HG02970 (cell line): ENCODE results near the gene NEU1.

Source experiments
- ATAC-seq: cut with Tn5 transposase; IDR thresholded peaks from one replicate; pipeline ENCODE4 v1.9.1; 2021; ENCODE audit warnings: mild to moderate bottlenecking, moderate library complexity, moderate number of reproducible peaks; ENCODE audit not compliant: unreplicated experiment, low FRiP score

The NEU1 gene

GRCh38 chr6:31896856-31897611, 34.4 kb upstream of the NEU1 start:
- ATAC-seq: peak; percentile 3

GRCh38 chr6:31896493-31896855, 33.9 kb upstream of the NEU1 start:
- ATAC-seq: no peak

- no peak for ATAC-seq
Measured at GRCh38 chr6:31892821-31893220, 30.2 kb upstream of the NEU1 start.

GRCh38 chr6:31889331-31889972, 26.8 kb upstream of the NEU1 start:
- ATAC-seq: no peak

- no peak for ATAC-seq
Measured at GRCh38 chr6:31888276-31889258, 25.9 kb upstream of the NEU1 start.

GRCh38 chr6:31887173-31888007, 24.8 kb upstream of the NEU1 start:
- no peak for ATAC-seq

GRCh38 chr6:31886541-31886991, 23.9 kb upstream of the NEU1 start:
- no peak for ATAC-seq

GRCh38 chr6:31884528-31885035, 22.0 kb upstream of the NEU1 start:
- no peak for ATAC-seq

- ATAC-seq: no peak
Measured at GRCh38 chr6:31883676-31884075, 21.1 kb upstream of the NEU1 start.

GRCh38 chr6:31882344-31882743, 19.7 kb upstream of the NEU1 start:
- no peak for ATAC-seq

GRCh38 chr6:31881136-31881859, 18.7 kb upstream of the NEU1 start:
- no peak for ATAC-seq

GRCh38 chr6:31880616-31881015, 18.0 kb upstream of the NEU1 start:
- no peak for ATAC-seq

- no peak for ATAC-seq
Measured at GRCh38 chr6:31879901-31880300, 17.3 kb upstream of the NEU1 start.

- ATAC-seq: no peak
Measured at GRCh38 chr6:31879143-31879542, 16.5 kb upstream of the NEU1 start.

GRCh38 chr6:31878726-31879125, 16.1 kb upstream of the NEU1 start, which contains the start of gene SLC44A4:
Gene SLC44A4 (minus strand): TSS chr6:31878997. CDS start chr6:31878980, 17 bp downstream.
- ATAC-seq: no peak

GRCh38 chr6:31878222-31878621, 15.6 kb upstream of the NEU1 start:
- no peak for ATAC-seq

GRCh38 chr6:31877651-31878161, 15.1 kb upstream of the NEU1 start:
- ATAC-seq: no peak

GRCh38 chr6:31877125-31877650, 14.6 kb upstream of the NEU1 start:
- no peak for ATAC-seq

- no peak for ATAC-seq
Measured at GRCh38 chr6:31876357-31876756, 13.7 kb upstream of the NEU1 start.
